HCT116 (cell line): ENCODE results near the gene MTHFD2L. TPM values are rescaled to one million over a fixed set of nuclear protein-coding genes. Genes with fewer than 3 reads are reported as not detected.

Experiments used
- ATAC-seq: fragments of 200-7000 bp; cut with Tn5 transposase; 2 replicates; pipeline ENCODE4 v1.9.1; 2020; ENCODE audit warnings: mild to moderate bottlenecking, moderate library complexity
- BruUV-seq: library from RNA; stranded (reverse); fragments of 400-500 nt; replicated peaks from 2 replicates; lab custom pipeline; 2021; lab: Mats Ljungman, UMichigan
- CTCF ChIA-PET: fragments of 300-600 bp; sonication (Branson Sonifier 250); formaldehyde crosslinking; loops from one replicate; lab custom pipeline; 2021; ENCODE audit warnings: antibody characterized with exemption; lab: Charles Lee
- POLR2A ChIA-PET: fragments of 300-600, 350-600 bp; sonication (Branson Sonifier 250); formaldehyde crosslinking; loops from one replicate; lab custom pipeline; 2021; ENCODE audit warnings: antibody characterized with exemption; lab: Charles Lee
- RAD21 ChIA-PET, 2 experiments: fragments of 300-600 bp; sonication (Branson Sonifier 250); formaldehyde crosslinking; loops; one replicate each; lab custom pipeline; 2023; ENCODE audit warnings: low total read pairs in 2 of 2; ENCODE audit not compliant: uncharacterized antibody in 2 of 2, unreplicated experiment in 2 of 2, low non-redundant PET in 1 of 2; lab: Charles Lee
- DNase-seq: peaks from one replicate; pipeline ENCODE4 v3.0.0-alpha.2; 2010; ENCODE audit warnings: low read depth, low spot score
- H2AFZ ChIP-seq: fragments of 200-600 bp; shearing (Covaris generic), sonication (generic); 2 replicates; pipeline ENCODE4 v1.6.1; 2017; ENCODE audit warnings: low read depth, mixed run types, mixed read lengths, antibody characterized with exemption, low read length; ENCODE audit not compliant: poor library complexity, severe bottlenecking
- H3K27ac ChIP-seq: 2 replicates; pipeline ENCODE4 v1.5.1; 2012; ENCODE audit warnings: low read depth, low read length
- H3K27me3 ChIP-seq: fragments of 200-600 bp; sonication (generic); 2 replicates; pipeline ENCODE4 v1.6.1; 2016; ENCODE audit warnings: mixed run types, low read length, mixed read lengths; ENCODE audit not compliant: insufficient read depth
- H3K36me3 ChIP-seq, 2 experiments: fragments of 200-500 bp in 1 of 2; fragments of 200-600 bp in 1 of 2; sonication (Bioruptor generic) in 1 of 2; sonication (generic) in 1 of 2; 2 replicates each; pipeline versions ENCODE4 v1.5.1 to v1.6.1; 2014 to 2016; ENCODE audit warnings: low read length in 2 of 2, inconsistent platforms in 1 of 2, mixed read lengths in 1 of 2, mixed run types in 1 of 2; ENCODE audit not compliant: insufficient read depth in 2 of 2, control insufficient read depth in 1 of 2
- H3K4me1 ChIP-seq, 2 experiments: fragments of 200-600 bp in 1 of 2; sonication (generic) in 1 of 2; 2 replicates each; pipeline versions ENCODE4 v1.5.1 to v1.6.1; 2012 to 2017; ENCODE audit warnings: low read length in 2 of 2, inconsistent platforms in 1 of 2, mild to moderate bottlenecking in 1 of 2, mixed read lengths in 1 of 2, mixed run types in 1 of 2, moderate library complexity in 1 of 2; ENCODE audit not compliant: insufficient read depth in 2 of 2, control insufficient read depth in 1 of 2
- H3K4me2 ChIP-seq: fragments of 200-600 bp; sonication (generic); 2 replicates; pipeline ENCODE4 v1.6.1; 2017; ENCODE audit warnings: mixed run types, low read length, mixed read lengths
- H3K4me3 ChIP-seq, 2 experiments: fragments of 200-600 bp in 1 of 2; sonication (generic) in 1 of 2; replicated peaks in 1 of 2; 2 replicates each; pipeline ENCODE4 v1.5.1; 2011 to 2016; ENCODE audit warnings: low read length in 2 of 2, control low read depth in 1 of 2, low read depth in 1 of 2, mild to moderate bottlenecking in 1 of 2, mixed read lengths in 1 of 2, mixed run types in 1 of 2
- H3K79me2 ChIP-seq: fragments of 200-600 bp; sonication (generic); 2 replicates; pipeline ENCODE4 v1.6.1; 2017; ENCODE audit warnings: mild to moderate bottlenecking, mixed run types, low read length, moderate library complexity, mixed read lengths; ENCODE audit not compliant: insufficient read depth
- H3K9ac ChIP-seq: fragments of 200-600 bp; sonication (generic); 2 replicates; pipeline ENCODE4 v1.6.1; 2016; ENCODE audit warnings: low read length, mixed read lengths
- H3K9me2 ChIP-seq: fragments of 200-600 bp; sonication (generic), shearing (Covaris generic); 2 replicates; pipeline ENCODE4 v1.6.1; 2017; ENCODE audit warnings: mixed run types, mild to moderate bottlenecking, moderate library complexity; ENCODE audit not compliant: insufficient read depth
- H3K9me3 ChIP-seq, 2 experiments: fragments of 200-500 bp in 1 of 2; fragments of 200-600 bp in 1 of 2; sonication (Bioruptor generic) in 1 of 2; sonication (generic) in 1 of 2; 2 replicates each; pipeline ENCODE4 v1.6.1; 2014 to 2017; ENCODE audit warnings: low read length in 2 of 2, mixed read lengths in 2 of 2, inconsistent platforms in 1 of 2, low read depth in 1 of 2, mild to moderate bottlenecking in 1 of 2, mixed run types in 1 of 2, moderate library complexity in 1 of 2; ENCODE audit not compliant: control insufficient read depth in 1 of 2, insufficient read depth in 1 of 2
- H4K20me1 ChIP-seq: fragments of 200-600 bp; sonication (generic), shearing (Covaris generic); 2 replicates; pipeline ENCODE4 v1.6.1; 2017; ENCODE audit warnings: mixed run types, mild to moderate bottlenecking, moderate library complexity; ENCODE audit not compliant: insufficient read depth
- ATF3 ChIP-seq: IDR thresholded peaks from 2 replicates; pipeline ENCODE4 v1.6.1; 2012
- CBX3 ChIP-seq: IDR thresholded peaks from 2 replicates; pipeline ENCODE4 v1.6.1; 2012; ENCODE audit warnings: low read depth
- CEBPB ChIP-seq: IDR thresholded peaks from 2 replicates; pipeline ENCODE4 v1.6.1; 2012; ENCODE audit warnings: low read depth
- EGR1 ChIP-seq: IDR thresholded peaks from 2 replicates; pipeline ENCODE4 v1.6.1; 2012; ENCODE audit warnings: low read depth
- ELF1 ChIP-seq: IDR thresholded peaks from 2 replicates; pipeline ENCODE4 v1.6.1; 2012; ENCODE audit warnings: low read depth, borderline replicate concordance
- EZH2 ChIP-seq: fragments of 200-600 bp; sonication (generic); IDR thresholded peaks from 2 replicates; pipeline ENCODE4 v1.6.1; 2017; ENCODE audit warnings: antibody characterized with exemption, mixed run types
- EZH2phosphoT487 ChIP-seq: fragments of 200-600 bp; IDR thresholded peaks from 2 replicates; pipeline ENCODE4 v1.6.1; 2018; ENCODE audit warnings: antibody characterized with exemption, borderline replicate concordance
- FOSL1 ChIP-seq: IDR thresholded peaks from 2 replicates; pipeline ENCODE4 v1.6.1; 2012; ENCODE audit warnings: low read depth
- MAX ChIP-seq: IDR thresholded peaks from 2 replicates; pipeline ENCODE4 v1.6.1; 2012
- POLR2A ChIP-seq: IDR thresholded peaks from 2 replicates; pipeline ENCODE4 v1.7.0; 2011; ENCODE audit warnings: borderline replicate concordance; ENCODE audit not compliant: insufficient read depth, insufficient read length; ENCODE audit errors: extremely low read depth
- RAD21 ChIP-seq: IDR thresholded peaks from 2 replicates; pipeline ENCODE4 v1.6.1; 2012; ENCODE audit warnings: low read depth, mild to moderate bottlenecking
- TCF7L2 ChIP-seq: IDR thresholded peaks from 2 replicates; pipeline ENCODE4 v1.7.0; 2011; ENCODE audit warnings: borderline replicate concordance, inconsistent platforms; ENCODE audit not compliant: insufficient read depth, insufficient read length; ENCODE audit errors: extremely low read depth
- ZBTB33 ChIP-seq: IDR thresholded peaks from 2 replicates; pipeline ENCODE4 v1.6.1; 2011; ENCODE audit warnings: mild to moderate bottlenecking, low read length, moderate library complexity; ENCODE audit not compliant: insufficient replicate concordance; ENCODE audit errors: extremely low read depth
- ZNF274 ChIP-seq: fragments of 200-500 bp; sonication (Bioruptor generic); IDR thresholded peaks from 2 replicates; pipeline ENCODE4 v1.6.1; 2014; ENCODE audit warnings: mild to moderate bottlenecking, low read depth, low read length, inconsistent platforms
- intact Hi-C: fragments of 100-400 bp; cut with micrococcal nuclease; formaldehyde crosslinking; loops from 2 replicates; pipeline ENCODE4 v1.10.0; 2022
- total RNA-seq: library from RNA; stranded (reverse); gene quantifications from one replicate; pipeline ENCODE4 v1.2.1, GENCODE V29; 2021; ENCODE audit not compliant: unreplicated experiment
- TF ChIP-seq, protein P1 (sequence below): IDR thresholded peaks from 2 replicates; pipeline ENCODE4 v1.6.1; 2012; ENCODE audit warnings: low read depth
- TF ChIP-seq, protein P2 (sequence below), 3 experiments: fragments of 200-600 bp in 1 of 3; sonication (generic) in 1 of 3; IDR thresholded peaks in 2 of 3; conservative IDR thresholded peaks in 1 of 3; 2 replicates each; pipeline ENCODE4 v1.5.1; 2012 to 2017; ENCODE audit warnings: low read depth in 2 of 3, low read length in 2 of 3, antibody characterized with exemption in 1 of 3, borderline replicate concordance in 1 of 3, control low read depth in 1 of 3, mild to moderate bottlenecking in 1 of 3, mixed read lengths in 1 of 3, mixed run types in 1 of 3, moderate library complexity in 1 of 3; ENCODE audit not compliant: insufficient read depth in 1 of 3

Gene MTHFD2L
- total RNA-seq, 1 experiment from 2014 or later = 15.0 TPM

DNA sequence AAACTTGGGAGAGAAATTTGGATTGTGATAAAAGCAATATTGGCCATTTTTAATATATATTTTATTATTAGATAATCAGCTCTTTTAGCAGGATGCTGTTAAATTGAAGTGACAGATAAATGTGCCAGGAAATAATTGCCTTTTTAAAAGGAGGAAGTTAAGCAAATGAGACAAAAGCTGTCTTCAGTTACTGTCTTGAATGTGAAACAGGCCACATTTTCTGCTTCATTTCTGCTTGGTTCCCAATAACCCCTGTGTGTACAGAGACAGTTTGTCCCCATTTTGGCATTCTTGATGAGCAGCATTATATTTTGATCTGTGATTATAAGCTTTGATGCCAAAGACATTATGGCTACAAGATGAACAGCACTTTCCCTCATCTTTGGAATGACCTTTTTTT is 151.3 kb downstream of the MTHFD2L start:
- H4K20me1 ChIP-seq = no peaks in the 10 kb centered on the region
- H3K9me3 ChIP-seq = no peaks in the 10 kb centered on the region
- H3K4me2 ChIP-seq = no peak overlapping the region
- ChIA-PET POLR2A (no interaction called here), RAD21 (no interaction called here), CTCF (interaction anchor here (1.0 to 6.6 kb wide), 2 partner anchors 11 to 79 kb away, joined by 3 to 85 read pairs; no protein-coding TSS in a partner anchor)
- H3K4me3 ChIP-seq = no peak overlapping the region
- H3K79me2 ChIP-seq = no peaks in the 10 kb centered on the region
- no peak overlapping the region for H3K27ac ChIP-seq
- ATAC-seq = no peak
- H3K4me1 ChIP-seq = peaks cover 0 to 21% of the 10 kb centered on the region in 2 experiments; a peak in 2 of 4 replicates
- H3K36me3 ChIP-seq = no peaks in the 10 kb centered on the region
- no peak overlapping the region for H2AFZ ChIP-seq
- H3K9me2 ChIP-seq = no peaks in the 10 kb centered on the region
- intact Hi-C loops = no loop called here
- H3K9ac ChIP-seq = no peak overlapping the region
- DNase-seq = no peak
- H3K27me3 ChIP-seq = no peaks in the 10 kb centered on the region
- TF ChIP-seq RAD21 = no peak
- TF ChIP-seq ZNF274 = no peak
- no peak for TF ChIP-seq POLR2A
- TF ChIP-seq FOSL1 = no peak
- TF ChIP-seq, protein P1, sequence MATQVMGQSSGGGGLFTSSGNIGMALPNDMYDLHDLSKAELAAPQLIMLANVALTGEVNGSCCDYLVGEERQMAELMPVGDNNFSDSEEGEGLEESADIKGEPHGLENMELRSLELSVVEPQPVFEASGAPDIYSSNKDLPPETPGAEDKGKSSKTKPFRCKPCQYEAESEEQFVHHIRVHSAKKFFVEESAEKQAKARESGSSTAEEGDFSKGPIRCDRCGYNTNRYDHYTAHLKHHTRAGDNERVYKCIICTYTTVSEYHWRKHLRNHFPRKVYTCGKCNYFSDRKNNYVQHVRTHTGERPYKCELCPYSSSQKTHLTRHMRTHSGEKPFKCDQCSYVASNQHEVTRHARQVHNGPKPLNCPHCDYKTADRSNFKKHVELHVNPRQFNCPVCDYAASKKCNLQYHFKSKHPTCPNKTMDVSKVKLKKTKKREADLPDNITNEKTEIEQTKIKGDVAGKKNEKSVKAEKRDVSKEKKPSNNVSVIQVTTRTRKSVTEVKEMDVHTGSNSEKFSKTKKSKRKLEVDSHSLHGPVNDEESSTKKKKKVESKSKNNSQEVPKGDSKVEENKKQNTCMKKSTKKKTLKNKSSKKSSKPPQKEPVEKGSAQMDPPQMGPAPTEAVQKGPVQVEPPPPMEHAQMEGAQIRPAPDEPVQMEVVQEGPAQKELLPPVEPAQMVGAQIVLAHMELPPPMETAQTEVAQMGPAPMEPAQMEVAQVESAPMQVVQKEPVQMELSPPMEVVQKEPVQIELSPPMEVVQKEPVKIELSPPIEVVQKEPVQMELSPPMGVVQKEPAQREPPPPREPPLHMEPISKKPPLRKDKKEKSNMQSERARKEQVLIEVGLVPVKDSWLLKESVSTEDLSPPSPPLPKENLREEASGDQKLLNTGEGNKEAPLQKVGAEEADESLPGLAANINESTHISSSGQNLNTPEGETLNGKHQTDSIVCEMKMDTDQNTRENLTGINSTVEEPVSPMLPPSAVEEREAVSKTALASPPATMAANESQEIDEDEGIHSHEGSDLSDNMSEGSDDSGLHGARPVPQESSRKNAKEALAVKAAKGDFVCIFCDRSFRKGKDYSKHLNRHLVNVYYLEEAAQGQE = no peak
- TF ChIP-seq, protein P2, sequence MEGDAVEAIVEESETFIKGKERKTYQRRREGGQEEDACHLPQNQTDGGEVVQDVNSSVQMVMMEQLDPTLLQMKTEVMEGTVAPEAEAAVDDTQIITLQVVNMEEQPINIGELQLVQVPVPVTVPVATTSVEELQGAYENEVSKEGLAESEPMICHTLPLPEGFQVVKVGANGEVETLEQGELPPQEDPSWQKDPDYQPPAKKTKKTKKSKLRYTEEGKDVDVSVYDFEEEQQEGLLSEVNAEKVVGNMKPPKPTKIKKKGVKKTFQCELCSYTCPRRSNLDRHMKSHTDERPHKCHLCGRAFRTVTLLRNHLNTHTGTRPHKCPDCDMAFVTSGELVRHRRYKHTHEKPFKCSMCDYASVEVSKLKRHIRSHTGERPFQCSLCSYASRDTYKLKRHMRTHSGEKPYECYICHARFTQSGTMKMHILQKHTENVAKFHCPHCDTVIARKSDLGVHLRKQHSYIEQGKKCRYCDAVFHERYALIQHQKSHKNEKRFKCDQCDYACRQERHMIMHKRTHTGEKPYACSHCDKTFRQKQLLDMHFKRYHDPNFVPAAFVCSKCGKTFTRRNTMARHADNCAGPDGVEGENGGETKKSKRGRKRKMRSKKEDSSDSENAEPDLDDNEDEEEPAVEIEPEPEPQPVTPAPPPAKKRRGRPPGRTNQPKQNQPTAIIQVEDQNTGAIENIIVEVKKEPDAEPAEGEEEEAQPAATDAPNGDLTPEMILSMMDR (IDR thresholded peaks at IDR 0.05 in 2 of 3, conservative IDR thresholded peaks at IDR 0.05 in 1 of 3; ENCODE audit: borderline replicate concordance in 1 of 3, insufficient read depth in 1 of 3, low read depth in 2 of 3, low read length in 2 of 3) = no peak
- no peak for TF ChIP-seq TCF7L2
- no peak for TF ChIP-seq EGR1
- TF ChIP-seq CBX3 = no peak
- no peak for TF ChIP-seq ATF3
- no peak for TF ChIP-seq MAX
- no peak for TF ChIP-seq EZH2
- no peak for TF ChIP-seq ELF1
- TF ChIP-seq CEBPB = no peak
- TF ChIP-seq ZBTB33 = no peak
- TF ChIP-seq EZH2phosphoT487 = no peak
- BruUV-seq = no TSS peak
